SK-N-SH (cell line): ENCODE data around the gene SLC24A3. TPM values are rescaled to one million over a fixed set of nuclear protein-coding genes. Genes with fewer than 3 reads are reported as not detected.

ENCODE experiments used
- CTCF ChIA-PET: fragments of 300-600, 350-600 bp; formaldehyde crosslinking; extraction: SDS; loops from one replicate; lab custom pipeline; 2021; lab: Yijun Ruan, JAX
- POLR2A ChIA-PET: fragments of 350-600 bp; sonication (Branson Sonifier 250); formaldehyde crosslinking; extraction: SDS; loops from one replicate; lab custom pipeline; 2020; ENCODE audit warnings: antibody characterized with exemption, inconsistent platforms; lab: Yijun Ruan, JAX
- DNase-seq: peaks from one replicate; pipeline ENCODE4 v3.0.0; 2012
- H2AFZ ChIP-seq: fragments of 200-600 bp; sonication (generic); 2 replicates; pipeline ENCODE4 v1.8.1; 2016; ENCODE audit warnings: antibody characterized with exemption, mild to moderate bottlenecking, low read depth
- H3F3A ChIP-seq: fragments of 200-600 bp; sonication (generic); replicated peaks from 2 replicates; pipeline ENCODE3; 2016; ENCODE audit warnings: antibody characterized with exemption, mild to moderate bottlenecking; ENCODE audit not compliant: insufficient read depth
- H3K27ac ChIP-seq, 2 experiments: fragments of 200-500 bp in 1 of 2; fragments of 200-600 bp in 1 of 2; sonication (Bioruptor generic) in 1 of 2; sonication (generic), shearing (Covaris generic) in 1 of 2; 2 replicates each; pipeline versions ENCODE4 v1.5.1 to v1.6.1; 2014 to 2016; ENCODE audit warnings: low read depth in 2 of 2, inconsistent platforms in 1 of 2, low read length in 1 of 2, mild to moderate bottlenecking in 1 of 2, mixed read lengths in 1 of 2
- H3K27me3 ChIP-seq: fragments of 200-600 bp; sonication (generic), shearing (Covaris generic); 2 replicates; pipeline ENCODE4 v1.6.1; 2016; ENCODE audit warnings: mixed run types; ENCODE audit not compliant: insufficient read depth
- H3K36me3 ChIP-seq, 2 experiments: fragments of 200-500 bp in 1 of 2; fragments of 200-600 bp in 1 of 2; sonication (Bioruptor generic) in 1 of 2; sonication (generic) in 1 of 2; replicated peaks in 1 of 2; 2 replicates each; pipeline versions ENCODE3 to v1.5.1; 2014 to 2016; ENCODE audit warnings: low read length in 1 of 2, mild to moderate bottlenecking in 1 of 2; ENCODE audit not compliant: insufficient read depth in 2 of 2, control insufficient read depth in 1 of 2
- H3K4me1 ChIP-seq, 2 experiments: fragments of 200-500 bp in 1 of 2; fragments of 200-600 bp in 1 of 2; sonication (Bioruptor generic) in 1 of 2; sonication (generic), shearing (Covaris generic) in 1 of 2; 2 replicates each; pipeline versions ENCODE4 v1.5.1 to v1.6.1; 2014 to 2016; ENCODE audit warnings: low read depth in 1 of 2, low read length in 1 of 2, mixed run types in 1 of 2; ENCODE audit not compliant: insufficient read depth in 2 of 2, control insufficient read depth in 1 of 2
- H3K4me2 ChIP-seq: fragments of 200-600 bp; sonication (generic), shearing (Covaris generic); 2 replicates; pipeline ENCODE4 v1.6.1; 2017; ENCODE audit warnings: mixed run types
- H3K4me3 ChIP-seq, 2 experiments: fragments of 200-500 bp in 1 of 2; fragments of 200-600 bp in 1 of 2; sonication (Bioruptor generic) in 1 of 2; sonication (generic), shearing (Covaris generic) in 1 of 2; 2 replicates each; pipeline versions ENCODE4 v1.5.1 to v1.8.1; 2014 to 2016; ENCODE audit warnings: low read depth in 2 of 2, inconsistent platforms in 1 of 2, low read length in 1 of 2, mild to moderate bottlenecking in 1 of 2, mixed read lengths in 1 of 2, moderate library complexity in 1 of 2
- H3K79me2 ChIP-seq: fragments of 200-600 bp; sonication (generic); 2 replicates; pipeline ENCODE4 v1.8.1; 2017; ENCODE audit warnings: mild to moderate bottlenecking; ENCODE audit not compliant: insufficient read depth
- H3K9ac ChIP-seq: fragments of 200-600 bp; sonication (generic); 2 replicates; pipeline ENCODE4 v1.6.1; 2017; ENCODE audit warnings: mixed run types
- H3K9me2 ChIP-seq: fragments of 200-600 bp; sonication (generic); 2 replicates; pipeline ENCODE4 v1.6.1; 2017; ENCODE audit warnings: mixed run types
- H3K9me3 ChIP-seq: fragments of 200-600 bp; sonication (generic); 2 replicates; pipeline ENCODE4 v1.6.1; 2017; ENCODE audit warnings: mixed run types, mild to moderate bottlenecking, moderate library complexity
- H4K20me1 ChIP-seq: fragments of 200-600 bp; sonication (generic); 2 replicates; pipeline ENCODE4 v1.6.1; 2017; ENCODE audit warnings: mild to moderate bottlenecking, mixed run types; ENCODE audit not compliant: insufficient read depth
- CTCF ChIP-seq: fragments of 200-600 bp; sonication (generic); IDR thresholded peaks from 2 replicates; pipeline ENCODE4 v1.6.1; 2017; ENCODE audit warnings: antibody characterized with exemption, mild to moderate bottlenecking, moderate library complexity
- FOXM1 ChIP-seq: IDR thresholded peaks from 2 replicates; pipeline ENCODE4 v1.4.0; 2012; ENCODE audit warnings: low read depth, mild to moderate bottlenecking
- GABPA ChIP-seq: IDR thresholded peaks from 2 replicates; pipeline ENCODE4 v1.4.0; 2012; ENCODE audit warnings: low read depth, mild to moderate bottlenecking
- IRF3 ChIP-seq: fragments of 150-350 bp; IDR thresholded peaks from 2 replicates; pipeline ENCODE4 v1.6.1; 2016; ENCODE audit warnings: mild to moderate bottlenecking, low read depth, low read length
- JUND ChIP-seq: IDR thresholded peaks from 2 replicates; pipeline ENCODE4 v1.4.0; 2012
- MEF2A ChIP-seq: IDR thresholded peaks from 2 replicates; pipeline ENCODE4 v1.4.0; 2012; ENCODE audit warnings: low read depth, borderline replicate concordance
- MXI1 ChIP-seq: IDR thresholded peaks from 2 replicates; pipeline ENCODE4 v1.6.1; 2012; ENCODE audit warnings: mild to moderate bottlenecking, low read depth, low read length, improper control_type of control experiment
- NFIC ChIP-seq: IDR thresholded peaks from 2 replicates; pipeline ENCODE4 v1.4.0; 2012; ENCODE audit warnings: borderline replicate concordance
- PBX3 ChIP-seq: IDR thresholded peaks from 2 replicates; pipeline ENCODE4; 2012
- POLR2AphosphoS5 ChIP-seq: IDR thresholded peaks from 2 replicates; pipeline ENCODE4 v1.6.1; 2012; ENCODE audit warnings: low read depth, low read length
- RAD21 ChIP-seq: IDR thresholded peaks from 2 replicates; pipeline ENCODE4 v1.6.1; 2012; ENCODE audit warnings: mild to moderate bottlenecking, low read length
- SIN3A ChIP-seq: IDR thresholded peaks from 2 replicates; pipeline ENCODE4 v1.6.1; 2012; ENCODE audit warnings: low read depth, mild to moderate bottlenecking, low read length, moderate library complexity, borderline replicate concordance
- SMC3 ChIP-seq: IDR thresholded peaks from 2 replicates; pipeline ENCODE4 v1.6.1; 2012; ENCODE audit warnings: low read depth, low read length, improper control_type of control experiment
- TAF1 ChIP-seq: IDR thresholded peaks from 2 replicates; pipeline ENCODE4 v1.6.1; 2012; ENCODE audit warnings: low read depth, mild to moderate bottlenecking, low read length, moderate library complexity, borderline replicate concordance
- TCF12 ChIP-seq: IDR thresholded peaks from 2 replicates; pipeline ENCODE4 v1.4.0; 2012
- YY1 ChIP-seq: IDR thresholded peaks from 2 replicates; pipeline ENCODE4 v1.4.0; 2012; ENCODE audit warnings: low read depth, mild to moderate bottlenecking
- ZBTB33 ChIP-seq: IDR thresholded peaks from 2 replicates; pipeline ENCODE4 v1.4.0; 2012; ENCODE audit warnings: low read depth, borderline replicate concordance
- WGBS: methylation state at CpG from one replicate; pipeline ENCODE4 v1.1.6; 2017; ENCODE audit warnings: low lambda C conversion rate; 5-methylcytosine and 5-hydroxymethylcytosine counted together
- polyA plus RNA-seq, 3 experiments: library from polyadenylated mRNA; depleted of rRNA; stranded (reverse); fragments of >200 nt; gene quantifications; 2 replicates each; pipeline ENCODE4 v1.2.3, GENCODE V29; 2012
- TF ChIP-seq, protein P1 (sequence below): fragments of 150-350 bp; IDR thresholded peaks from 2 replicates; pipeline ENCODE4 v1.6.1; 2017; ENCODE audit warnings: antibody characterized with exemption, low read length, low read depth, borderline replicate concordance
- TF ChIP-seq, protein P2 (sequence below): IDR thresholded peaks from 2 replicates; pipeline ENCODE4 v1.4.0; 2012; ENCODE audit warnings: low read depth

The SLC24A3 gene
- polyA plus RNA-seq, 1 of the 3 experiments (the other 2 are of a cell fraction) = not detected

GRCh38 chr20:19361790-19362189, 149.3 kb downstream of the SLC24A3 start:
- no peak overlapping the region for H3K4me2 ChIP-seq
- no peaks in the 10 kb centered on the region; a peak in 1 of 4 replicates for H3K4me1 ChIP-seq
- ChIA-PET POLR2A (no interaction called here), CTCF (no interaction called here)
- no peak overlapping the region for H3K4me3 ChIP-seq
- H3K79me2 ChIP-seq = no peaks in the 10 kb centered on the region
- H3F3A ChIP-seq = no peaks in the 10 kb centered on the region
- no peaks in the 10 kb centered on the region for H3K36me3 ChIP-seq
- H2AFZ ChIP-seq = no peak overlapping the region
- no peak overlapping the region for H3K9ac ChIP-seq
- H4K20me1 ChIP-seq = no peaks in the 10 kb centered on the region
- DNase-seq = no peak
- no peak for TF ChIP-seq FOXM1
- TF ChIP-seq YY1 = no peak
- no peak for TF ChIP-seq GABPA
- TF ChIP-seq, protein P1, sequence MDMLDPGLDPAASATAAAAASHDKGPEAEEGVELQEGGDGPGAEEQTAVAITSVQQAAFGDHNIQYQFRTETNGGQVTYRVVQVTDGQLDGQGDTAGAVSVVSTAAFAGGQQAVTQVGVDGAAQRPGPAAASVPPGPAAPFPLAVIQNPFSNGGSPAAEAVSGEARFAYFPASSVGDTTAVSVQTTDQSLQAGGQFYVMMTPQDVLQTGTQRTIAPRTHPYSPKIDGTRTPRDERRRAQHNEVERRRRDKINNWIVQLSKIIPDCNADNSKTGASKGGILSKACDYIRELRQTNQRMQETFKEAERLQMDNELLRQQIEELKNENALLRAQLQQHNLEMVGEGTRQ = no peak
- TF ChIP-seq MXI1 = no peak
- TF ChIP-seq, protein P2, sequence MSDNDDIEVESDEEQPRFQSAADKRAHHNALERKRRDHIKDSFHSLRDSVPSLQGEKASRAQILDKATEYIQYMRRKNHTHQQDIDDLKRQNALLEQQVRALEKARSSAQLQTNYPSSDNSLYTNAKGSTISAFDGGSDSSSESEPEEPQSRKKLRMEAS = no peak
- no peak for TF ChIP-seq POLR2AphosphoS5
- TF ChIP-seq TCF12 = no peak
- TF ChIP-seq SIN3A = no peak
- TF ChIP-seq JUND = no peak
- no peak for TF ChIP-seq IRF3
- no peak for TF ChIP-seq RAD21
- no peak for TF ChIP-seq CTCF
- no peak for TF ChIP-seq NFIC
- no peak for TF ChIP-seq SMC3
- no peak for TF ChIP-seq ZBTB33
- no peak for TF ChIP-seq PBX3
- no peak for TF ChIP-seq TAF1
- TF ChIP-seq MEF2A = no peak
- 3% methylated on average over 3 of the region's 3 CpGs for WGBS
- H3K27ac ChIP-seq = no peak overlapping the region
- no peaks in the 10 kb centered on the region; the same call in 1 of the 2 replicates for H3K27me3 ChIP-seq
- no peaks in the 10 kb centered on the region for H3K9me2 ChIP-seq
- H3K9me3 ChIP-seq = no peaks in the 10 kb centered on the region
